GM19372 (cell line): ENCODE measurements around the gene CDYL.
"Not testable (repeated sequence)": the region's sequence is repeated elsewhere in the genome, so short reads cannot be mapped to it uniquely, and the experiment has no call there.

Experiments used
- ATAC-seq: cut with Tn5 transposase; IDR thresholded peaks from one replicate; pipeline ENCODE4 v1.9.1; 2021; ENCODE audit warnings: mild to moderate bottlenecking, low read depth, moderate library complexity; ENCODE audit not compliant: unreplicated experiment

CDYL gene

DNA sequence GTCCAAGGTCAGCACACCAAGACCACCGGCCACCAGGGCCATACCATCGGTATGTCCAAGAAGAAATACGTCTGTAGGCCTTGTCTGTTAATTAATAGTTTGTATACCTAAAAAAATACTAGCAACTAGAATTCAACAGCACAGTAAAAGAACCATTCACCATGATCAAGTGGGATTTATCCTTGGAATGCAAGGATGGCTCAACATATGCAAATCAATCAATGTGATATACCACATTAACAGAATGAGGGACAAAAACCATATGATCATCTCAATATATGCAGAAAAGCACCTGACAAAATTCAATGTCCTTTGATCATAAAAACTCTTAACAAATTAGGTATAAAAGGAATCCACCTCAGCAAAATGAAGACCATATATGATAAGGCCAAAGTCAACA is 203.2 kb downstream of the CDYL start:
- no peak for ATAC-seq

DNA sequence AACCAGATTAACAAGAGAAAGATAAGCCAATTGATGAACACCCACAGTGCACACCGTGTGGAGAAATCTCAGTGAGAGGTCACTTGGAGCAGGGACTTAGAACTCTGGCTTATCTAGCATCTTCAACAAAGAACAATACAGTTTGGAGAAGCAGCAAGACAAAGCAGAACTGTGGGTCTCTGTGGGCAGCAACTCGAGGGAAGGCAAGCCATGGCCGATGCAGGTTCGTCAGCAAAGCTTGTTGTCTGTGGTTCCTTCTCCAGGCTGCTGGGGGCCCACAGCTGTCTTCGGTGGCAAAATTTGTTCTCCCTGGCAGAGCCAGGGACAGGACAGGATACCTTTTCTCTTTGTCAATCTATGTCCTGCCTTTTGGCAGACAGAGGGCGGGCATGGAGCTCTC is 205.6 kb downstream of the CDYL start:
- no peak for ATAC-seq

DNA sequence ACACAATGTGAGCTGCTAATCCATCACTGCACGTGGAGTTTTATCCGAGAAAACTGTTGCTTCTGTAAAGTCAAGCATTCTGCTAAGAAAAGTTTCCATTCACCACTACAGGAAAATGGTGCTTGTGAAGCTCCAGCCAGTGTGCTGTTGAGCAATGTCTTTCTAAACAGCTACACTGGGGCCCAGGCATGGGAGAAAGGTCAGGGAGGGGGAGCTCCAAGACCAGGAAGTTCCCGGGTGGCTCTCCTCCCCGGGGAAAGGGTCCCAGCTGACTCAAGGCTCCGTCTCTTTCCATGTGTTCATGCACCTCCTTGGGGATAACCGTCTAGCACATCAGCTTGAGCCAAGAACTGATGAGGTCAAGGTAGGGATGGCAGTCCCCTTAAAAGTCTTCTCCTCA is 207.1 kb downstream of the CDYL start:
- no peak for ATAC-seq

DNA sequence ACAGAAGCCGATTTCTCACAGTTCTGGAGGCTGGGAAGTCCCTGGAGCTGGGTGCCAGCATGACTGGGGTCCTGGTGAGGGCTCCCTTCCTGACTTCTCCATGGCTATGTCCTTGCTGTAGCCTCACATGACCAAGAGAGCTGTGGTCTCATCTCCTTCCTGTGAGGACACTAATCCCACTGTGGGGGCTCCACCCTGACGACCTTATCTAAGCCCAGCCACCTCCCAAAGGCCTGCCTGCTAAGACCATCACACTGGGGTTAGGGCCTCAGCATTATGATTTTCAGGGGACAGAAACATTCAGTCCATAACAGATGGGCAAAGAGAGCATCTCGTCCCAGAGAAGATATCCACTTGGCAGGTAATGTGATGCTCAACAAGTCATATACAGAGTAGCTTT is 210.8 kb downstream of the CDYL start:
- ATAC-seq, result no peak

DNA sequence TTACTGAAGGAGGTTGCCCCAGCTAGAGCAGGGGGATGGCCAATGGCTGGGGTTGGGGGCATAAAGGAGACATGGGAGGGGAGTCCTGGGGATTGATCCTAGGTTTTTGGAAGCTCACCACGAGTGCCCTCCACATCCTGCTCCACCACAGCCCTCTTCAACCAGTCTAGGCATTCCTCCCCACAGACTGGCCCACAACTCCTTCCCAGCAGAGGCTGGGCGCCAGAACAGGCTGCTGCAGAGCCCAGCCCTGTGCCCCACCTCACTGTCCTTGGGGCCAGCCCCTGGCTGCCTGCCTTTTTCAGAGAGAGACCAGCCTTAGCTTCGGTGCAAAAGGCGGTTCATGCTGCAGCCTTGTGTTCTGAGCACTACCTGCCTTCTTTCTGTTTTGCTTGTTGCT is 211.2 kb downstream of the CDYL start:
- ATAC-seq, result no peak

DNA sequence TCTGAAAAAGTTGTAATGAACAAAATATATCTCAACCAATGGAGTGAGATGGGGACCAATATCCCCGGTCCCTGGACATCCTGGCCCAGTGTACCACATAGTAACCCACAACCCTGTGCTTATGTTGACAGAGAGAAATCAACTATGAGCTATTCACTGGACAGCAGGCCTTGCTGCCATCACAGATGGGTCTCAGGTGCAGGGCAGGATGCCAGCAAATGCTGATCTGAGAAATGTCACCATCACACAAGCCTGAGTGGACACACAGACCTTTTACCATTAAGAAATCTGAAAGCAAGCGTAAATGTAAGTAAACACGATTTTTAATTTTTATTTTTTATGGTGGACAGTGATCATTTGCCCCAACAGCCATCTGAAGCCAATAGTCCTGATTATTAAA is 218.5 kb downstream of the CDYL start:
- no peak for ATAC-seq

DNA sequence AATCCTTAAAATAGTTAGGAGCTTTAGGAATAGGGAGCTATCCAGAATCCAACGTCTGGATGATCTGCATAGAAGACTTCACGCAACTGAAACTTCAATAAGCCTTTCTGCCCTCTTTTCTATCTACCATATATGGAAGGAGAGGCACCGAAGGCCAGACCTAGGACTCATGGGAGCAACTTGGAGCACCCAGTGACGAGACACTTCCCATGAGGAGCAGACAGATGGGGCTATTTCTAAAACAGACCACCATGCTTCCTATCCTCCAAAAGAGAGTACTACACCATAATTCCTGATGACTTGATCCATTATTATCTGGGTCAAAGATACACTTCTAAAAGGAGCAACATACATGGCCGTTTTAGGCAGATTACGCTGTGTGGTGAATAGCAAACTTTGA is 221.7 kb downstream of the CDYL start:
- no peak for ATAC-seq

DNA sequence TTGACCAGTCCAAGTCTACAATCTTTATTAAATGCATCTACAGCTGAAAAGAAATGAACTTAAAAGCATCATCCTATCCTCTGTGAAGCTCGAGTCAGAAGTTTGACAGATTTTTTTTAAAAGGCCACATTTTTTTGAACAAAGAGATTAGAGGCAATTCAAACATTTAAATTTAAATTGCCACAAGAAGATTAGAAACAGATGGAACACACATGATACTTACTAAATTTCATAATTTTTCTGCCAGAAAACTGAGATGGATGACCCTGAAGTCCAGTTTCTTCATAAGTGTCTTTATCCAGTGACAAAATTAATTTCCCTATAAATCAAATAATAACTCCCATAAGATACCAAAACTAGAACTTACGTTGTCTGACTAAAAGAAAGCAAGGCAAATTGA is 223.4 kb downstream of the CDYL start:
- no peak for ATAC-seq

DNA sequence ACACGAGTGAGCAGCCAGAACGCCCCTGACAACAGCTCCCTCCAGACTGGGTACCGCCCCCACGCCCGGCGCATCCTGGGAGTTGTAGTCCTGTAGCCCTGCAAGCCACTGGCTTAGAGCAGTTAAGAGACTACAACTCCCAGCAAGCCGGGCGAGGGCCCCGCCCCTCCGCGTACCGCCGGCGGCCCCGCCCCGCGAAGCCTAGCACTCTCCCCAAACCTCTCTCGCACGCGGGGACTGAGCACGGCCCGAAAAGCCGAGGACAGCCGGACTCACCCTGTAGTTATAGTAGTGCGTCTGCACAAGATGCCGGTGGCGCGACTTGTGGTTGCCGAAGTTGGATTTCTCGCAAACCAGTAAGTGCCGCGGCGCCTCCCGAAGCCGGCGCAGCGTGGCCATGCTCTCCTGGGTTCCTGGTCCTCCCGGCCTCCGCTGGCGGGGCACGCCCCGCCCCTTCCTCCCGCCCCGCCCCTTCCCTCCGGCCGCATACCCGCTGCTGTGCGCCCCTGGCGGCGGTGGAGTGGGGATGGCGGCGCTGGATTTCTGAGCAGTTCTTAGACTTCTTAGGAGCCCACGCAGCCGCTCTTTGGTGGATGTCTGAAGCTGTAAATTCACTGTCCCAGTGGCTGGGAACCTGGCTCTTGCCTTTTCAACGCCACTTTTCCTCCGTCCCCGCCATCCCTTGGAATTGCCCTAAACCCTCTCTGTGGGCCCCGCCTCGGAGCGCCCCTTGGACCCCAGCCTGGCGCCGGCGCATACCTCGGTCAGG is 227.6 kb downstream of the CDYL start, which contains the start of gene RPP40:
Gene RPP40 (minus strand): TSS at position 434 of the 769 bp plus-strand sequence. CDS start 35 bp downstream, at position 399.
- ATAC-seq, result peak; percentile 91

DNA sequence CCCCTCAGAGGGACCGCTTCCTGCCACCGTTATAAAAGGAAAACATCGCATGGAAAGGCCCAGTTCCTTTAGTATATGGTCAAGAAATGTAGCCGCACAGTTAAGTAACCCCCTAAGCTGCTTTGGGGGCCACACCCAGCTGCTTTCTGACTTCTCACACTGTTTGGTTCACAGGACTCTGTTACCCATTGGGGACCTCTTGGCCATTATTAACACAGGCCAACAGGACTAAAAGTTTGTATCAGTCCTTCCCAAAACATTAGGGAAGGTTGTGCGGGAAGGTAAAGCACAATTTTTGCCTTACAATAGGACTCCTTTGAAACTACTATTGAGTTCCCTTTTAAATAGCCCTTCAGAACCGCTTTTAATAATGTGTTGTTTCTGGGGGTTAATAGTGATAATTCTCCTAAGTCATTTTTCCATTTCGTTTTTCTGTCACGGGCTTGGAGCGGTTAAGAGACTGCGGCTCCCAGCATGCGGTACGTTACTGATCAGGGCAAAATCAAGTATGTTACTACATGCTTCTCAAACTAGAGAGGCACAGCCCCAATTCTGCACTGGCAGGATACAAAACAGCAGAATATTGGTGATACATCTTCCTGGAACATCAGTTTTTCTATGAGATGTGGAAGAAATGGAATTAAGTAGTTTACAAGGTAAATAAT is 228.3 kb downstream of the CDYL start:
- ATAC-seq, result no peak

DNA sequence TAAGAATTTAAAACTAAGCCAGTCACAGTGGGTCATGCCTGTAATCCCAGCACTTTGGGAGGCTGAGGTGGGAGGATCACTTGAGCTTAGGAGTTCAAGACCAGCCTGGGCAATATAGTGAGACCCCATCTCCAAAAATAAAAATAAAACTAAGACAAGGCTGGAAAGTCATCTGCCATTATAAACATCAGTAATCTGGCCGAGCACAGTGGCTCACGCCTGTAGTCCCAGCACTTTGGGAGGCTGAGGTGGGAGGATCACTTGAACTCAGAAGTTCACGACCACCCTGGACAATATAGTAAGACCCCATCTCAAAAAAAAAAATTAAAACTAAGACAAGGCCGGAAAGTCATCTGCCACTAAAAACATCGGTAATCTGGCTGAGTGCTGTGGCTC is 228.8 kb downstream of the CDYL start:
- not testable (repeated sequence) for ATAC-seq
